Inferior parietal cortex (tissue), 1 donor: Measurements from ENCODE around the gene RNF224.
"Not testable (repeated sequence)": the region's sequence is repeated elsewhere in the genome, so short reads cannot be mapped to it uniquely, and the experiment has no call there.

ENCODE experiments used
- DNase-seq: peaks from one replicate; pipeline ENCODE4 v3.0.0-alpha.2; 2016; ENCODE audit errors: extremely low spot score

The RNF224 gene

DNA sequence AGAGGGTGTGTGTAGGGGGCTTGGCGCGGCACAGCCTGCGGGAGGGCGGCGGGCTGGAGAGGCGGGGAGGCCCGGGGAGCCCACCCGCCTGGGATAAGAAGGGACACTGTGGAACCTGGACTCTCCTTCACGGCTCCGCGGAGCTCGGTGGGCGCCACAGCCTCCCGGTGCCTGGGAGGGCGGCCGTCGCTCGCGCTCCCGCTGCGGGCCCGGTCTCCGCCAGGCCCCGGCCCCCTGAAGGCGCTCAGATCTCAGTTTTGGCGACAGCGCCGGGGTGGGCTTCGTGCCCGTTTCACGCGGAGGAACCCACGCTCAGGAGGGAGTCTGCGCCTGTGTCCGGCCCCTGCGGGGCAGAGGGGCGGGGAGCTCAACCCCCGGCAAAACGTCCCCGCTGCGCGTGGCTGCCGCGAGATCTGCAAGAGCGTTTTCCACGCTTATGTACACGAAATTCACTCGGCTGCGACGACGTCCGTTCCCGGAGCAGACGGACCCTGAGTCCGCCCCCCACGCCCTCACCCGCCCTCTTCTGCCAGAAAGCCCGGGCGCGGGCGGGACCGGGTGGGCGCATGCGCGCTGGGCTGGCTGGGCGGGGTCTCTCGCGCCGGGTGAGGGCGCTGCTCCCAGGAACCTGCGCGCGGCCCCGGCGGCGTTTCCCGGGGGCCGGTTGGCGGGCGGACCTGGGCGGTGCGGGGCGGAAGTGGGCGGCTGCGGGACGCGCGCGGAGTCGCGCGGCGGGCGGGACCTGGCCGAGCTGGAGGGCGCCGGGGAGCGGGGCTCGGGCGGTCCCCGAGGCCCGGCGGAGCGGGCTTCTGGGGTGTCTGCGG, 27.5 kb downstream of the RNF224 start, which contains the start of gene NELFB:
TSS of gene NELFB (plus strand) at position 704 of the 824 bp plus-strand sequence.
- DNase-seq = peak; percentile 89

DNA sequence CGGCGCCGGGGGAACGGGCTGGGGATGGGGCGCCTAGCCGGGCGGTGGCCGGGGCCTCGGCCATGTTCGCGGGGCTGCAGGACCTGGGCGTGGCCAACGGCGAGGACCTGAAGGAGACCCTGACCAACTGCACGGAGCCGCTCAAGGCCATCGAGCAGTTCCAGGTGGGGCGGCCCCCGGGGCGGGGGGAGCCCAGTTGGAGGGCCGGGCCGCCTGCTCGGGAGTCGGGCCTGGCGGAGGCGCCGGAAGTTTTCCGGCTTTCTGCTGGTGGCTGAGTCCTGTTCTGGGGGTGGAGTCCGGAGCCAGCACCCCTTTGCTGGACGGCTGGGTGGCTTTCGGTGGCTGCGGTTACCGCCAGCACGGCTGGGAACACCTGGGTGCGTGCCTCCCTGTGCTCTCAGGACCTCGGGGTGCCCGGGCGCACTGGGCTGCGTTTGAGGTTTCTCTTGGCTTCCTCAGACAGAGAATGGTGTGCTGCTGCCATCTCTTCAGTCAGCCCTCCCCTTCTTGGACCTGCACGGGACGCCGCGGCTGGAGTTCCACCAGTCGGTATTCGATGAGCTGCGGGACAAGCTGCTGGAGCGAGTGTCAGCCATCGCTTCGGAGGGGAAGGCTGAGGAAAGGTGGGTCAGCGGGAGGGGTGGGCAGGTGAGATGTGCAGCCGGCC, 28.3 kb downstream of the RNF224 start:
- DNase-seq = no peak

DNA sequence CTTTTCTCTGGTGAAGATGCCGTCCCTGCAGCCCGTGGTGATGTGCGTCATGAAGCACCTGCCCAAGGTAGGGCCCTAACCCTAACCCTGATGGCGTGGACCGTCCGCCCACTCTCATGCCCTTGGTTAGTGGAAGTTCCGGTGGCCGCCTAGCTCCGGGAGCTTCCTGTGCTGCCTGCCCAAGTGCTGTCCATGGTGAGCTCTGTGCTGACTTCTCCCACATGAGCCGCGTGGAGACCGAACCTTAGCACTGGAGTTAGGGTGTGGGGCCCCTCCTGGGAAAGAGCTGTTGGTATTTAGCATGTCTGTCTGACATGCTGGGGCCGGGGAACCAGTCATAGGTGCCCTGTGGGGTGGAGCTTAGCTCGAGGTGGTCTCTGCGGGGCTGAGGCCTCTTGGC, 29.1 kb downstream of the RNF224 start:
- DNase-seq = no peak

GRCh38 chr9:137256856-137257255, 29.6 kb downstream of the RNF224 start:
- no peak for DNase-seq

DNA sequence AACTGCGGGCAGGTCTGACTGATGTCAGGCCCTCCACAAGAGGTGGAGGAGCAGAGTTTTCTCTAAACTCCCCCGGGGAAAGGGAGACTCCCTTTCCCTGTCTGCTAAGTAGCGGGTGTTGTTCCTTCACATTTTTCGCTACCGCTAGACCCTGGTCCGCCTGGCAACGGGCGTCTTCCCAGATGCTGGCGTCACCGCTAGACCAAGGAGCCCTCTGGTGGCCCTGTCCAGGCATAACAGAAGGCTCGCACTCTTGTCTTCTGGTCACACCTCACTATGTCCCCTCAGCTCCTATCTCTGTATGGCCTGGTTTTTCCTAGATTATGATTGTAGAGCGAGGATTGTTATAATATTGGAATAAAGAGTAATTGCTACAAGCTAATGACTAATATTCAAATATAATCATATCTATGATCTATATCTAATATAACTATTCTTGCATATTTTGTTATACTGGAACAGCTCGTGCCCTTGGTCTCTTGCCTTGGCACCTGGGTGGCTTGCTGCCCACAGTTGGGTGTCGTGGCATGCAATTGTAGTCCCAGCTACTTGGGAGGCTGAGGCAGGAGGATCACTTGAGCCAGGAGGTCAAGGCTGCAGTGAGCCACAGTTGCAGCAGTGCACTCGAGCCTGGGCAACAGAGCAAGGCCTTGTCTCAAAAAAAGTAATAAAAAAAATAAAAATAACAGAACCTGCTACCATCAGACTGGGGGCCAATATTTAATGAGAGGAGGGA, 35.0 kb downstream of the RNF224 start:
- not testable (repeated sequence) for DNase-seq

DNA sequence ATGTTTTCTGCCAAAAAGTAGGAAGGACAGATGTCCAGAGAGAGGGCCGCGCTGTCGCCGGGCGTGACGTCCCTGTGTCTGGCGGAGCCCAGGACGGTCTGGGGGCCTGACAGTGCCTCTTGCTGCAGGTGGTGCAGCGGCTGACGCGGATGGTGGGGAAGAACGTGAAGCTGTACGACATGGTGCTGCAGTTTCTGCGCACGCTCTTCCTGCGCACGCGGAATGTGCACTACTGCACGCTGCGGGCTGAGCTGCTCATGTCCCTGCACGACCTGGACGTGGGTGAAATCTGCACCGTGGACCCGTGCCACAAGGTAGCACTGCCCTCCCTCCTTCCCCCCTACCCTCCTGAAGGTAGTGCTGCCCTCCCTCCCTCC, 35.6 kb downstream of the RNF224 start:
- no peak for DNase-seq

DNA sequence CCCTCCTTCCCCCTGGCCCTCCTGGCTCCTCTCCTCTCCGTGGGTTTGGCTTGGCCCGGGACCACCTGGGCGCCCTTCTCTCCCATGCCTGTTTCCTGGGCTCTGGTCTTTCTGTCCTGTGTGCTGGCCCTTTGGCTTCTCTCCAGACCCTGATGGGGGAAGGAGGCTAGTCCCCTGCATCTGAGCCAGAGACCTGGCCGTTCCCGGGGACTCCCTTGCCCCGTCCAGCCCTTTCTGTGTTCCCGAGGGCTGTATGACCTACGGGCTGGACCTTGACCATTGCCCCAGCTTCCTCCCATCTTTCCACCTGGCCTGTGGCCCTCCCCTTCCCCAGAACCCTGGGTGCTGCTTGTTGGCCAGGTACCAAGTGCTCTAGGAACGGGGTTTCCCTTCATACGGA, 36.2 kb downstream of the RNF224 start:
- DNase-seq = no peak

- DNase-seq = no peak
Measured at GRCh38 chr9:137264067-137264466, 36.8 kb downstream of the RNF224 start.

DNA sequence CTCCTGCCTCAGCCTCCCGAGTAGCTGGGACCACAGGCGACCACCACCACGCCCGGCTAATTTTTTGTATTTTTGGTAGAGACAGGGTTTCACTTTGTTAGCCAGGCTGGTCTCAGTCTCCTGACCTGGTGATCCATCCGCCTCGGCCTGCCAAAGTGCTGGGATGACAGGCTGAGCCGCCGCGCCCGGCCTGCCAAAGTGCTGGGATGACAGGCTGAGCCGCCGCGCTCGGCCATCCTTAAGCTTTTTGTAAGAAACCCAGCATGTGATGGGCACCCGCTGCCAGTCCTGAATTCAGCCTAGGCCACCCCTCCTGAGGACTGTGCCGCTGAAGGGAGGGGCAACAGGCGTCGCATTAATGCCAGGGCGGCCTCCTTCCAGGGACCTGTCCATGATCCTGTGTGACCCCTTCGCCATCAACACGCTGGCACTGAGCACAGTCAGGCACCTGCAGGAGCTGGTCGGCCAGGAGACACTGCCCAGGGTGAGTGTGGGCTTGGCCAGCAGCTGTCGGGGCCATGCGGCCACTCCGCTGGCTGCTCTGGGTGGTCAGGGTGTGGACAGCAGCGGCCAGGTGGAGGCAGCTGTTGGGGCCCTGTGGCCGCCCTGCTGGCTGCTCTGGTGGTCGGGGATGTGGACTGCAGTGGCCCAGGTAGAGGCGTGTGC, 38.3 kb downstream of the RNF224 start:
- no peak for DNase-seq

DNA sequence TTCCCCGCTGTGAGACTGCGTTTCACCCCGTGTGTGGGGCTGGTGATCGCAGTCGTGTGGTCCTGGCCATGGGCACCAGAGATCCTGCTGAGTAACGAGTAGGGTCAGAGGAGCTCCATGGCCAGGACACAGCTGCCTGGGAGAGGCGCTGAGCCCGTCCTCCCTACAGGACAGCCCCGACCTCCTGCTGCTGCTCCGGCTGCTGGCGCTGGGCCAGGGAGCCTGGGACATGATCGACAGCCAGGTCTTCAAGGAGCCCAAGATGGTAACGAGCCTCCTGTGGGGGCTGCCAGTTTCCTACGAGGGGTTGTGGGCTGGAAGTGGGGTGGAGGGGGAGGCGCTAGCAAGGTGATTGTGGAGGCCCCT, 38.8 kb downstream of the RNF224 start:
- no peak for DNase-seq

- DNase-seq = no peak
Measured at GRCh38 chr9:137266585-137267453, 39.5 kb downstream of the RNF224 start.

DNA sequence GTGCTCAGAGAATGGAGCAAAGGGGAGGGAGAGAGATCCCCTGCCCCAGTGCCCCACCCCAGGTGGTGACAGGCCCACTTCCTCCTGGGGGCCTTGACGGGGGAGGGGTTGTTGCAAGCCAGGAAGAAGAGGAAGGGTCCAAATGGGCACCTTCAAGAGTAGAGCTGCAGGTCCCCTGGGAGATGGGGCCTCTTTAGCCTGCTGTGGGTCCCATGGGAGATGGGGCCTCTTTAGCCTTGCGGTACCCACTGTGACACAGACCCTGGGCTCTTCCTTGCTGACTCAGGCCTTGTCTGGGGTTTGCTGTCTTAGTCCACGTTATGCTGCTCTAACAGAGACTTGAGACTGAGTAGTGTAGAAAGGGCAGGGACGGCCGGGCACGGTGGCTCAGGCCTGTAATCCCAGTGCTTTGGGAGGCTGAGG, 40.6 kb downstream of the RNF224 start:
- no peak for DNase-seq

DNA sequence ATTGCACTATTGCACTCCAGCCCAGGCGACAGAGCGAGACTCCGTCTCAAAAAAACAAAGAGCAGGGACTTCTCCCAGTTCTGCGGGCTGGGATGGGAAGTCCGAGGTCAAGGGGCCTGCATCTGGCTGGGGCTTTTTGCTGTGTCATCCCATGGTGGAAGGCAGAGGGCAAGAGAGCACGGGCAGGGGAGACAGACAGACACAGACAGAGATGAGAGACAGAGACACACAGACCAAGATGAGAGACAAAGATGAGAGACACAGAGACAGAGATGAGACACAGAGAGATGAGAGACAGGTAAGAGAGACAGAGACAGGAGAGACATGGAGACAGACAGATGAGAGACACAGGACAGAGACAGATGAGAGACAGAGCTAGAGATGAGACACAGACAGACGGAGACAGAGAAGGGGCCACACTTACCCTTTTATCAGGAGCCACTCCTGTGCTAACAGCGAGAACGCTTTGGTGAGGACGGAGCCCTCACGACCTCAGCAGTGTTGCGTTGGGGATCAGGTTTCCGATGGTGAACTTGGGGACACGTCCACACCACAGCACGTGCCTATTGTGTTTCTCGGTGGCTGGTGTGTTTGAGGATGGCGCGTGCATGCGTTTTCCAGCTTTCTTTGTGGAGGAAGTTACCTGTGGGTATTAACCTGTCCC, 41.4 kb downstream of the RNF224 start:
- no peak for DNase-seq

DNA sequence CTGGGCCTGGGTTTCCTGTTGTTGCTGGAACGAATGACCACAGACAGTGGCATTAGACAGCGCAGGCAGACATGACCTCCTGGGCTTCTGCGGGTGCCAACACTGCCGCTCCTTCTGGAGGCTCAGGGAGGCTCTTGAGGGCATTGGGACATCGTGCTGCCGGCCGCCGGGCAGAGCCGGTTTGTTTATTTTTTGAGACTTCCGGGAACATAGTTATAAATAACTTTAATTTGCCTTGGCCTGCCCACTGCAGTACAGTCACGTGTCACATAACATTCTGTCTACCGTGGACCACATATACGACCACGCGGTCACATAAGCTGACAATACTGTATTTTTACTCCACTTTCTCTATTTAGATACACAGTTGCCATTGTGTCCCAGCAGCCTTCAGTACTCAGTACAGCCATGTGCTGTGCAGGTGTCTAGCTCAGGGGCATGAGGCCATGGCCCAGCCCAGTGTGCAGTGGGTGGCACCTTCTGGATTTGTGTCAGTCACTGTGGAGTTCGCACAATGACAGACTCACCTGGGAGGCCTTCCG, 42.0 kb downstream of the RNF224 start:
- DNase-seq = no peak

DNA sequence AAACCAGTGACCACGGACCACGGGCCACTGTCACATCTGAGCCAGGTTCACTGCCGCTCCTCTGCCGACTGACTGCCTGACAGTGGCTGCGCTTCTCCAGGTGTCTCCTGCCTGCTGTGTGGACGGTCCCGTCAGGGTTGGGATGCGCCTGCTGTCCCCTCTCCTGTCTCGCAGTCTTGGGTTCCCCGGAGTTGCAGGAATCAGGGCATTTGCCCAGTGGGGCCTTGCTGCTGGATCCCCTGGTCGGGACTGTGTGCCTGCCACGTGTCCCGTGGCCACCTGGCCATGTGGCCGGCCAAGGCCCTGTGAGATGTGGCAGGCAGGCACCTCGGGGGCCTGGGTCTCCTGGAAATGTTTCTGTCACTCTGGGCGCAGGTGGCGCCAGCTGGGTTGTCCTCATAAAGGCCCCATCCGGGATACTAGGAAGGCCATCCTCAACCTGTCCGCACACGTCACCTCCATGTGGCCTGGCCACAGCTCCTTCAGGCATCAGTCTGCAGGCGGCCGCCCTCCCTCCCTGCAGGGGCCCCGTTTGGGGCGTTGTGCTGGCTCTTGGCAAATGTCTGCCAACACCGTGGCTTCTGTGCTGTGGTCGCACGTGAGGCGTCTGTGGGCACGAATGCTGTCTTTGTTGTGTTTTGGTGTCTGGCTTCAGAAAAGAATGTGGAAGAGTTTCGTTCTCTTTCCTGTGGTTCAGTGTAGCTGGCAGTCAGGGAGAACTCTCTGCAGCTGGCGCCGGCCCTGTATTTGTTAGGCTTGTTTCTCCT, 43.8 kb downstream of the RNF224 start:
- DNase-seq = no peak

DNA sequence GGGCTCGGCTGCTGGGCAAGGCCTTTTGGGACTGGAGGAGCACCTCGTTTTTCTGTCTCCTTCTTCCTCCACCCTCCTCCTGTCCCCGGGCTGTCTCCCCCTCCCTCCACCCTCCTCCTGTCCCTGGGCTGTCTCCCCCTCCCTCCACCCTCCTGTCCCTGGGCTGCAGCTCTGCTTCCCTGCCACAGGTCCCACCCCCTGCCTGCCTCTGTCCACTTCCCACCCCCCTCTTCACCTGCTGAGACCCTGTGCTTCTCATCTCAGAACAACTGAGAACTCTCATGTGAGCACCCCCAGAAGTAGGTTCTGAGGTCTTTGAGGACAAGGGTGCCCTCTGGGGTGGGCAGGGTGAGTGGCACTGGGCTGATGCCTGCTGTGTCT, 44.4 kb downstream of the RNF224 start:
- no peak for DNase-seq

GRCh38 chr9:137272241-137273094, 45.2 kb downstream of the RNF224 start:
- DNase-seq = no peak

DNA sequence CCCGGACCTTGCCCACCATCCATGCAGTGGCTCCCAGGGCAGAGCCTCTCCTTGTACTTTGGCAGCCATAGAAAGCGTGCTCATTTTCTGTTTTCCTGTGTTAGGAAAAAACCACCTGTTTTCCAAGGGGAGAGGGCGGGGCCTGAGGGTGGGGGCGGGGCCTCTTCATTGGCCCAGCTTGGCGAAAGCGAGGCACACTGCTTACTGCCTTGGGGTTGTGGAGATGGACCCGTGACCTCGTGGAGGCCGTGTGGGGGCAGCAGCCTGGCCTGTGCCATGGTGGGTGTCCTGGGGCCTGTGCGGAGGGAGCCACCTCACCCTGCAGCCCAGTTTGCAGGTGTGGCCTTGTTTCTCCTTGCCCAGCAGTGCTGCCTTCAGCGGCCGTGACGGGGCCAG, 45.8 kb downstream of the RNF224 start:
- DNase-seq = no peak
